Endothelial cell of umbilical vein (primary cell): ENCODE data around the gene LMAN2. TPM values are rescaled to one million over a fixed set of nuclear protein-coding genes. Genes with fewer than 3 reads are reported as not detected.

ENCODE experiments used
- BruUV-seq: library from RNA; stranded (reverse); fragments of 400-500 nt; replicated peaks from 2 replicates; lab custom pipeline; 2021; lab: Mats Ljungman, UMichigan
- CTCF ChIA-PET: fragments of 300-600, 350-600 bp; sonication (Branson Sonifier 250); formaldehyde crosslinking; loops from one replicate; lab custom pipeline; 2021; ENCODE audit warnings: antibody characterized with exemption, inconsistent platforms; lab: Charles Lee
- POLR2A ChIA-PET: fragments of 300-600, 350-600 bp; sonication (Branson Sonifier 250); formaldehyde crosslinking; loops from one replicate; lab custom pipeline; 2021; ENCODE audit warnings: antibody characterized with exemption, inconsistent platforms; lab: Charles Lee
- DNase-seq: peaks from one replicate; pipeline ENCODE4 v3.0.0-alpha.2; 2011; ENCODE audit warnings: low read depth, low spot score
- FAIRE-seq: peaks from 2 replicates; lab custom pipeline; 2011; peaks lifted over from hg19 to GRCh38; lab: Jason Lieb, UNC
- H2AFZ ChIP-seq: 2 replicates; pipeline ENCODE4 v1.6.0; 2012; ENCODE audit warnings: low read depth, low read length, control low read depth, inconsistent platforms
- H3K27ac ChIP-seq: 2 replicates; pipeline ENCODE4 v1.5.1; 2011; ENCODE audit warnings: low read depth, mild to moderate bottlenecking, control low read depth, low read length, moderate library complexity; ENCODE audit not compliant: insufficient read depth
- H3K27me3 ChIP-seq, 2 experiments: 2 replicates each; pipeline versions ENCODE4 v1.6.0 to v1.6.1; 2011; ENCODE audit warnings: low read length in 2 of 2, mixed read lengths in 1 of 2; ENCODE audit not compliant: control insufficient read depth in 2 of 2, insufficient read depth in 2 of 2
- H3K36me3 ChIP-seq, 2 experiments: 2 replicates in 1 of 2; 3 replicates in 1 of 2; pipeline ENCODE4 v1.5.1; 2011; ENCODE audit warnings: low read length in 2 of 2, mild to moderate bottlenecking in 1 of 2, moderate library complexity in 1 of 2; ENCODE audit not compliant: control insufficient read depth in 2 of 2, insufficient read depth in 2 of 2; ENCODE audit errors: extremely low read depth in 1 of 2
- H3K4me1 ChIP-seq: 3 replicates; pipeline ENCODE4 v1.5.1; 2011; ENCODE audit warnings: mild to moderate bottlenecking, low read length; ENCODE audit not compliant: control insufficient read depth, insufficient read depth; ENCODE audit errors: extremely low read depth
- H3K4me2 ChIP-seq: 2 replicates; pipeline ENCODE4 v1.6.1; 2011; ENCODE audit warnings: low read length, control low read depth, mixed read lengths; ENCODE audit not compliant: insufficient read depth
- H3K4me3 ChIP-seq, 3 experiments: fragments of 200-600 bp in 1 of 3; sonication (generic), shearing (Covaris generic) in 1 of 3; replicated peaks in 1 of 3; 2 replicates each; pipeline ENCODE4 v1.5.1; 2011 to 2016; ENCODE audit warnings: control low read depth in 3 of 3, low read length in 3 of 3, mild to moderate bottlenecking in 2 of 3, inconsistent platforms in 1 of 3, low read depth in 1 of 3, moderate library complexity in 1 of 3; ENCODE audit not compliant: insufficient read depth in 1 of 3
- H3K79me2 ChIP-seq: 2 replicates; pipeline ENCODE4 v1.6.0; 2012; ENCODE audit warnings: low read length, inconsistent platforms; ENCODE audit not compliant: control insufficient read depth, insufficient read depth
- H3K9ac ChIP-seq: replicated peaks from 2 replicates; pipeline ENCODE3; 2011; ENCODE audit warnings: low read length, control low read depth; ENCODE audit not compliant: insufficient read depth; ENCODE audit errors: extremely low read depth
- H3K9me1 ChIP-seq: replicated peaks from 3 replicates; pipeline ENCODE4 v1.6.0; 2011; ENCODE audit warnings: mild to moderate bottlenecking, low read length; ENCODE audit not compliant: control insufficient read depth, insufficient read depth; ENCODE audit errors: extremely low read depth
- H3K9me3 ChIP-seq: replicated peaks from 2 replicates; pipeline ENCODE4 v1.5.1; 2012; ENCODE audit warnings: low read length, inconsistent platforms; ENCODE audit not compliant: control insufficient read depth, insufficient read depth
- H4K20me1 ChIP-seq: replicated peaks from 2 replicates; pipeline ENCODE3; 2011; ENCODE audit warnings: mild to moderate bottlenecking, low read length; ENCODE audit not compliant: control insufficient read depth, insufficient read depth; ENCODE audit errors: extremely low read depth
- EZH2 ChIP-seq: IDR thresholded peaks from 2 replicates; pipeline ENCODE4 v1.6.1; 2012; ENCODE audit warnings: borderline replicate concordance, low read depth, mild to moderate bottlenecking, moderate library complexity, low read length, inconsistent platforms; ENCODE audit not compliant: severe bottlenecking
- FOS ChIP-seq: IDR thresholded peaks from 2 replicates; pipeline ENCODE4 v1.6.1; 2011; ENCODE audit warnings: mild to moderate bottlenecking, low read length, moderate library complexity, borderline replicate concordance; ENCODE audit not compliant: insufficient read depth
- GATA2 ChIP-seq: IDR thresholded peaks from 2 replicates; pipeline ENCODE4 v1.7.0; 2011; ENCODE audit warnings: low read depth, mild to moderate bottlenecking, moderate library complexity, mixed read lengths, low read length; ENCODE audit not compliant: insufficient read length, insufficient read depth
- JUN ChIP-seq: IDR thresholded peaks from 2 replicates; pipeline ENCODE4 v1.6.1; 2011; ENCODE audit warnings: borderline replicate concordance, low read depth; ENCODE audit not compliant: insufficient read length, insufficient read depth
- MYC ChIP-seq: IDR thresholded peaks from one replicate; pipeline ENCODE4 v1.6.1; 2011; ENCODE audit warnings: mild to moderate bottlenecking, low read depth, low read length
- POLR2A ChIP-seq: IDR thresholded peaks from 2 replicates; pipeline ENCODE4 v1.6.1; 2012; ENCODE audit warnings: low read depth, mild to moderate bottlenecking, control low read depth, low read length
- POLR2AphosphoS5 ChIP-seq: IDR thresholded peaks from 2 replicates; pipeline ENCODE4 v1.6.1; 2012; ENCODE audit warnings: low read depth, mild to moderate bottlenecking, control low read depth, low read length, moderate library complexity; ENCODE audit not compliant: insufficient read depth
- dilution Hi-C: fragments of 300-500 bp; cut with MboI; formaldehyde crosslinking; loops from one replicate; pipeline ENCODE4 v1.15.0; 2019; ENCODE audit warnings: low sequenced_read_pairs; ENCODE audit not compliant: extremely low pct_ligation_motif_present
- intact Hi-C: fragments of 100-400 bp; cut with micrococcal nuclease; formaldehyde crosslinking; loops from one replicate; pipeline ENCODE4 v1.10.0; 2022
- polyA plus RNA-seq, 4 experiments: library from polyadenylated mRNA; depleted of rRNA in 3 of 4; stranded (reverse) in 3 of 4; unstranded in 1 of 4; fragments of >200 nt; gene quantifications; 2 replicates each; pipeline versions ENCODE4 v1.2.1 to v1.2.3, GENCODE V29; 2011 to 2012; ENCODE audit warnings: missing spikeins in 1 of 4
- total RNA-seq: library from RNA; stranded (reverse); gene quantifications from 2 replicates; pipeline ENCODE4 v1.2.3, GENCODE V29; 2021
- TF ChIP-seq, protein P1 (sequence below), 2 donors: IDR thresholded peaks; 1 replicate in 1 of 2; 2 replicates in 1 of 2; pipeline ENCODE4 v1.5.1; 2011; ENCODE audit warnings: low read length in 2 of 2, mild to moderate bottlenecking in 2 of 2, moderate library complexity in 2 of 2, control low read depth in 1 of 2, inconsistent platforms in 1 of 2, low read depth in 1 of 2; ENCODE audit not compliant: insufficient read depth in 1 of 2; ENCODE audit errors: extremely low read depth in 1 of 2
- TF ChIP-seq, protein P2 (sequence below): IDR thresholded peaks from 2 replicates; pipeline ENCODE4 v1.6.1; 2011; ENCODE audit not compliant: insufficient read depth, insufficient read length

LMAN2 gene
- total and polyA plus RNA-seq, 2 donors (not counting 3 experiments of a cell fraction or from before 2014, with no cell fraction given), result 151 to 370 TPM

DNA sequence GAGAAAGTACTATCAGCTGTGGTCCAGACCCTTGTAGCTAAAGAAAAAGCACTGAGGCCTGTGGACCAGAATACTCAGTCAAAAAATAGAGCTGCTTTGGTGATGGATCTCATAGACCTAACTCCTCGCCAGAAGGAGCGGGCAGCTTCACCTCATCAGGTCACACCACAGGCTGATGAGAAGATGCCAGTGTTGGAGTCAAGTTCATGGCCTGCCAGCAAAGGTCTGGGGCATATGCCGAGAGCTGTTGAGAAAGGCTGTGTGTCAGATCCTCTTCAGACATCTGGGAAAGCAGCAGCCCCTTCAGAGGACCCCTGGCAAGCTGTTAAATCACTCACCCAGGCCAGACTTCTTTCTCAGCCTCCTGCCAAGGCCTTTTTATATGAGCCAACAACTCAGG is 56.8 kb downstream of the LMAN2 start:
- ChIA-PET CTCF (no interaction called here), POLR2A (interaction anchor here (0.6 kb wide), 1 partner anchor 15 kb away, joined by 3 read pairs; no protein-coding TSS in a partner anchor)
- Histone ChIP-seq H4K20me1 (no peaks in the 10 kb centered on the region), H2AFZ (no peak overlapping the region), H3K4me1 (peaks cover 13% of the 10 kb centered on the region), H3K9me1 (no peaks in the 10 kb centered on the region), H3K27ac (no peak overlapping the region), H3K36me3 (peaks cover 7 to 34% of the 10 kb centered on the region in 2 experiments), H3K4me2 (no peak overlapping the region), H3K4me3 (no peak overlapping the region), H3K9ac (no peak overlapping the region), H3K9me3 (no peaks in the 10 kb centered on the region), H3K79me2 (no peaks in the 10 kb centered on the region), H3K27me3 (no peaks in the 10 kb centered on the region)
- intact Hi-C loops (no loop called here), dilution Hi-C loops (no loop called here)
- TF ChIP-seq, protein P1, sequence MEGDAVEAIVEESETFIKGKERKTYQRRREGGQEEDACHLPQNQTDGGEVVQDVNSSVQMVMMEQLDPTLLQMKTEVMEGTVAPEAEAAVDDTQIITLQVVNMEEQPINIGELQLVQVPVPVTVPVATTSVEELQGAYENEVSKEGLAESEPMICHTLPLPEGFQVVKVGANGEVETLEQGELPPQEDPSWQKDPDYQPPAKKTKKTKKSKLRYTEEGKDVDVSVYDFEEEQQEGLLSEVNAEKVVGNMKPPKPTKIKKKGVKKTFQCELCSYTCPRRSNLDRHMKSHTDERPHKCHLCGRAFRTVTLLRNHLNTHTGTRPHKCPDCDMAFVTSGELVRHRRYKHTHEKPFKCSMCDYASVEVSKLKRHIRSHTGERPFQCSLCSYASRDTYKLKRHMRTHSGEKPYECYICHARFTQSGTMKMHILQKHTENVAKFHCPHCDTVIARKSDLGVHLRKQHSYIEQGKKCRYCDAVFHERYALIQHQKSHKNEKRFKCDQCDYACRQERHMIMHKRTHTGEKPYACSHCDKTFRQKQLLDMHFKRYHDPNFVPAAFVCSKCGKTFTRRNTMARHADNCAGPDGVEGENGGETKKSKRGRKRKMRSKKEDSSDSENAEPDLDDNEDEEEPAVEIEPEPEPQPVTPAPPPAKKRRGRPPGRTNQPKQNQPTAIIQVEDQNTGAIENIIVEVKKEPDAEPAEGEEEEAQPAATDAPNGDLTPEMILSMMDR (IDR thresholded peaks at IDR 0.05; ENCODE audit: extremely low read depth in 1 of 2, insufficient read depth in 1 of 2, low read depth in 1 of 2, low read length in 2 of 2), result no peak
- TF ChIP-seq POLR2AphosphoS5 (no peak), MYC (no peak), EZH2 (no peak), GATA2 (no peak), POLR2A (no peak), JUN (no peak), FOS (no peak)
- TF ChIP-seq, protein P2, sequence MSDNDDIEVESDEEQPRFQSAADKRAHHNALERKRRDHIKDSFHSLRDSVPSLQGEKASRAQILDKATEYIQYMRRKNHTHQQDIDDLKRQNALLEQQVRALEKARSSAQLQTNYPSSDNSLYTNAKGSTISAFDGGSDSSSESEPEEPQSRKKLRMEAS, result no peak
- DNase-seq (no peak), FAIRE-seq (no peak)
- TSS peak; percentile 4 for BruUV-seq
